Measurements from ENCODE around the gene ZNF740.
"Not testable (repeated sequence)": the region's sequence is repeated elsewhere in the genome, so short reads cannot be mapped to it uniquely, and the experiment has no call there.

ZNF740 gene

DNA sequence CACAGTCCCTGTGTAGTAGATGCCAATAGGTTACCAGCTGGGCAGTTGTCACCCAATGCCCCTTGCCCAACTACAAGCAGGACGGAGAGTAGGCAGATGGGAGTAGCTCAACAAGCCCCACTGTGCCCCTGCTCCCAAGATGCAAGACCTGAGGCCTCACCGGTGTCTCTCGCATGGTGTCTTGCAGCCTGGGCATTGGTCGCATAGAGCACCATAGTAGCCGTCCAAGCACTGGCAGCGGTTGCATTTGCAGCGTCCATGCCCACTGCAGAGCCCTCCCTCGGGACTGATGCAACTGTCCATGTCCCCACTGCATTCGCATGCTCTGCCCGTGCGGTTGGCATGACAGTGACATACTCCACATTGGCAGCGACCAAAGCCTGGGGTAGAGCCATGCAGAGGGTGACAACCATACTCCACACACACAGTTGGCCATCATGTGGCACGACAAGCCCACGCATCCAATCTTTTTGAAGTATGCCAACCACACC lies 12.1 kb downstream of the ZNF740 start:
- no peak for DNase-seq (ENCODE audit: low read depth, low spot score)
- H3K27ac ChIP-seq = no peak overlapping the region

DNA sequence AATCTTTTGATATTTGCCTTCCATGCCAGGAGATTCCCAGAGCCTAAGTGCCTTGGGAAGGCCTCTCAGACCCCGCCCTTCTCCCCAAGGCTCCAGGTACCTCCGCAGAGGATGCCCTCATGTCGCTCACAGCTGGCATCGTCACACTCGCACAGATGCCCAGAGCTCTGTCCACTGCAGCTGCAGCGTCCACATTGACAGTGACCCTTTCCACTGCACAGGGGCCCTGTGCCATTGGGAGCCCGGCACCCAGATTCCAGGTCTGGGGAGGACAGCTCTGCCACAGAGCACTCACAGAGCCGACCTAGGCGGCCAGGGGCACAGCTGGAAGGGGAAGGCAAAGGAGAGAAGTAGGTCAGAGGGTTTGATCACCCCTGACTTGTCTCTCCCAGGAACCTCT lies 12.5 kb downstream of the ZNF740 start:
- no peak overlapping the region for H3K27ac ChIP-seq
- DNase-seq (ENCODE audit: low read depth, low spot score) = no peak

DNA sequence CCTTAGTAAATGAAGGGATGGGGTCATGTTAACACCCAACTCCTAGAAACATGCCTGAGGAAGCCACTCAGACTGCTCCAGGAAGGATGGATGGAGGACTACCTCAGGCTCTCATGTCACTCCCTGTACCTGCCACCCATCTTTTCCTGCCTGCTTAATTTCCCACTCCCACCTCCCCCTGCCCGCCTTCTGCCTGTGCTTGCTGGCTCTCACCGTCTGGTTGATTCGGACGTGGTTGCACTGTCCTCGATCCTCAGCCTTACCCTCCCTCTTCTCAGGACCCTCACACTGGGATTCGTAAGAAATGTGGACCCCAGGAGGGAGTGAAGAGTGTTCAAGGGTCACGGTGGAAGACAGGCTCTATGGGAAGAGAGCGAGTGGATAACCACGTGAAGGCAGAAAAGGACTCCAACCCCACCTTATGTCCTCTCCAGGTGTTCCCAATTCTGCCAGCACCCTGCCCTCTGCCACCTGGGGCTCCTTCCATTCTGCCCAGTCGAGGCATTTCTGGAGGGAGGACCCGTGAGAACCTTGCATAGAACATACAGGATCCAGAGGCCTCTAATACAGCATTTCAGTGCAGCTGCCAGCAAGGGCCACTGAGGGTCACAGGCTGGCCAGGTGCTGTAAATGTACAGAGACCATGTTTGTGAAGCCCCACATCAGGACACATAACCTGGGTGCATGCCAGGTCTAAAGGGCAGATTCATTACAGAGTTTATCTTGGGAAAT lies 13.6 kb downstream of the ZNF740 start:
- no peak for DNase-seq (ENCODE audit: low read depth, low spot score)
- H3K27ac ChIP-seq = no peak overlapping the region

DNA sequence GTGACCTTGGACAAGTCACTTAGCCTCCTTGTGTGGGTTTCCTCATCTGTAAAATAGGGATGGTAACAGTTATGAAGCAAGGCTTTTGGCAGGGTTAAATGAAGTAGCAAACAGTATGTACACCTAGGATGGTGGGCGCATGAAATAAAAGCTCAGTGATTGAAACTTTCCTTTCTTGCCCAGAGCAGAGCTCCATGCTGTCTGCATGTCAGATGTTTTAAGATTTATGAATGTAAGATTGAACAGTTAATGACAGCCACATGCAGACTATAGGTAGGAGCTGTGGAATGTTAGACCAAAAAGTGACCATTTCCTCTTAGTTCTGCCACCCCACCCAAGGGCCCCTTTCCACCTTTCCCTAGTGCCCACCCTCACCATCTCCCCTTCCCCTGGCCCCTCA lies 14.5 kb downstream of the ZNF740 start:
- DNase-seq (ENCODE audit: low read depth, low spot score) = no peak
- H3K27ac ChIP-seq = no peak overlapping the region

DNA sequence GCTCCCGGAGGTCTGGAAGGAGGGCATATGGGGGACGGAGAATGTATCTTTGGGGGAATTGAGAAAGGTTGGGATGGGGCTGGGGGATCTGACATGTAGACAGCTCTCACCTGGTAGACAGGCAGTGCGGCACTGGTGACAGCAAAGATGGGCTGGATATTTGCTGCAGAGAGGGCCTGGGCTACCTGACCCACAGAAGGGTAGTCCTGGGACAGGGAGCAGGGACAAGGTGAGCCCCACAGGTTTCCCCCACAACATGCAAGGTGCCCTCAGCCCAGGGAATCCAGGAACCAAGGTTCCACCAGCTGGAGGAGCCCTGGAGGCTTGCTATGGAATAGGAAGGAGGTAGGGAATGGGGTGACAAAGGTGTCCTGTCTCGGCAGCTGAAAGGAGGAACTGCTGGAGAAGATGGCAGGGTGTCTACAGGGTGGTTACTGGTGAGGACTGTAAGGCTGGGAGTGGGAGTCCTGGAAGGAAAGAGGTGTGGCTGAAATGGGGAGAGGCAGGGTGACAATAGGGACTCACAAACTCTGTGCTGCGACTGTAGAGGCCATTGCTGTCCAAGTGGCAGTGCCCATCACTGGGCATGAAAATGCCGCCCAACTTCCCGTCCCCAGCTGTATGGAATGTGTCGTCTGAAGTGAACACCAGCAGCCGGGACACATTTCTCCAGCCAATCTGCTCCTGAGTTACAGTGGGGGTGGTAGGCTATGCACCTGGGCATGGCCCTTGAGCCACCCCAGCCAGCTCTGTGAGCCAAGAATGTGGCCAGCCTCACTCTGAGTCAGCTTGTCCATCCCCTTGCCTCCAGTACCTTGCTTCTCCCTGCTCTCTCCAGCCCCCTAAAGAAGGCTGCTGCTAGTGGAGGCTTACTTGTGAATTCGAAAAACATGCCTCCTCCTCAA lies 15.2 kb downstream of the ZNF740 start:
- no peak for DNase-seq (ENCODE audit: low read depth, low spot score)
- no peak overlapping the region for H3K27ac ChIP-seq

DNA sequence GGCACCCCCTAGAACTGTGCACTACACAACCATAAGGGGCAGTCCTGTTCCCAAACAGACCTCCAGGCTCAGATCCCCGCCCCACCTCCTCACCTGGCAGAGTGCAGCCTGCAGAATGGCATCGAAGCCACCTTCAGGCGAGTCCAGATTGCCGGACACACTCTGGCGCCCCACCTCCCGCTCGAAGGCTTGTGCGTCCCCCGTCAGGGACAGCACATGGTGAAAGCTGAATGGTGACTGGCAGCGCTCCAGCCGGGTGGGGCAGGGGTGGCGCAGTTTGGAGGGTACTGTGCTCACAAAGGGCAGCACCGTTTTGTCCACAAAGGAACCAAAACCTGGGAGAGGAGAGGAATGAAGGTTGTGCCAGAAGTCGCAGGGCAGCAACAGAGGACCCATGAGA lies 16.0 kb downstream of the ZNF740 start:
- DNase-seq (ENCODE audit: low read depth, low spot score) = no peak
- no peak overlapping the region for H3K27ac ChIP-seq

DNA sequence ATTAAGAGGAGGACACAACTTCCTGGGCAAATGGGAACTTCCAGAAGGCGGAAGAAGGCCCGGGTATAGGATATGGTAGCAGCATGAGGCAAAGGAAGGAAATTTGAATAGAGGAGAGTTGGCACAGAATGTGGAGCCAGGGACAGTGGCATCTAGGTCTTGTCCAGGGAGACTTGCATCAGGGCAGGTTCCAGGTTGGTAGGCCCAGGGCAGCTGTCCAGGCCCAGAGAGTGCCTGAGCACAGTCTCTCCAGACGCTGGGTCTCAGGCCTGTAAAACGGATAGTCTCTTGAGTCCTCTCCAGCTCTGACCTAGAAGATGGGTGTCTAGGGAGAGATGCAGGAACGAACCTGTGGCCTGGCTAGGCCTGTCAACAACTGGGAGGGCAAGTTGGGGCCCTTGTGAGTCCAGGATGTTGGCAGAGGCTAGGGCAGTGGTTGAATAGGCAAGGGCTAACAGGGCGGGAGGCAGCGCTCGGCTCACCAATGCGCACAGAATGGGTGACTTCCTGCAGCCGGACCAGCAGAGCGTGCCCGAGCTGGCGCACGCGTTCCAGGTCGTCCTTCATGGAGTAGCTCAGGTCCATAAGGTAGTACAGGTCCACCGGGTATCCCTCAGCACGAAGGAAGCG lies 16.6 kb downstream of the ZNF740 start:
- DNase-seq (ENCODE audit: low read depth, low spot score) = no peak
- no peak overlapping the region for H3K27ac ChIP-seq

DNA sequence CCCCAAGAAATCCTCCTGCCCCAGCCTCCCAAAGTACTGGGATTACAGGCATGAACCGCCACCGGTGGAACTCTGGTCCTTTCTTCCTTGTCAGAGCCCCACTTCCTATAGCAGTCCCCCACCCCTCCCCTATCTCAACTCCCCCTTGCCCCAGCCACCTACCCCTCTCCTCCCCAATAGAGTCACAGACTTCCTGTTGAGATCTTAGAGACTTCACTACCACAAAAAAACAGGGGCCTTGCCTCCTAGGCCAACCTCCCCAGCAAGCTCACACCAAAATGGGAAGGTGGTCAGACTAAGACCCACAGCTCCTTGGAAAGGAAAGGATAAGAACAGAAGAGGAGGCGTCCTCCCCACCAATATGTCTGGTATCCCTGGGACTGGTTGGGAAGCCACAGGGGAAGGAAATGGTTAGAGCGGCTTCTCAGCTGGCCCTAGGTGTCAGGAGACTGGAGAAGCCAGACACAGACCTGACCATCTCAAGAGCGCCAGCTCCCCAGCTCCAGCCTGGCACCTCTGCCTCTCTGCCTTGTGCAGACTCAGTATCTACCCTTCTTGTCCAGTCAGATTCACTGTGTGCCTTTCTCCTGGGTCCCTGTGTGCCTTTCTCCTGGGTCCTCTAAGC lies 18.1 kb downstream of the ZNF740 start:
- H3K27ac ChIP-seq = no peak overlapping the region
- no peak for DNase-seq (ENCODE audit: low read depth, low spot score)

DNA sequence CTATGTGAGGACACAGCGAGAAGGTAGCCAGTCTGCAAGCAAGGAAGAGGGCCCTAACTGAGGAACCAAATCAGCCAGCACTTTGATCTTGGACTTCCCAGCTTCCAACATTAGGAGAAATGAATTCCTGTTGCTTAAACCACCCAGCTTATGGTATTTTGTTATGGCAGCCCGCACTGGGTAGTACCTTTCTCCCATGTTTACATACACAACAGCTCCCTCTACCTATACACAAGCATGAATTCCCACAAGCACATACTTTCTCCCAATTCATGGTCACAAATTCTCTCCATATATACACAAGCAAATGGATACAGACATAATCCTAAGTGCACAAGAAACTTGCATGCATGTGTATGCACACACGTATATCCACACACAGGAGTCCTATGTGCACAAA lies 19.2 kb downstream of the ZNF740 start:
- no peak for DNase-seq (ENCODE audit: low read depth, low spot score)
- H3K27ac ChIP-seq = no peak overlapping the region

DNA sequence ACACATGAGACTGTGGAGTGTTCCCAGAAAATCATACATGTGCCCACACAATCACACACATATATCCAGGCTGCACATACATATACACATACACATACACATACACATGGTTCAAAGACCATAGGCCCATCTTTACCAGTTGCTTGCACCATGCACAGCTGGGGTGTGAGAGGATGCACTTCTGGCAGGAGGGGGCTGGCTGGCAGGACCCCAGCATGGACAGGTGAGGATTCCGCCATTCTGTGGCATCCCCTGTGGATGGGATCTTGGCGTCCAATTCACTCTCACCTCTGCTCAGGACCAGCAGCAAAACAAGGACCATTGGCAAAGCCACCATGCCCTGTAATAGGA lies 19.6 kb downstream of the ZNF740 start:
- no peak overlapping the region for H3K27ac ChIP-seq
- DNase-seq (ENCODE audit: low read depth, low spot score) = no peak

DNA sequence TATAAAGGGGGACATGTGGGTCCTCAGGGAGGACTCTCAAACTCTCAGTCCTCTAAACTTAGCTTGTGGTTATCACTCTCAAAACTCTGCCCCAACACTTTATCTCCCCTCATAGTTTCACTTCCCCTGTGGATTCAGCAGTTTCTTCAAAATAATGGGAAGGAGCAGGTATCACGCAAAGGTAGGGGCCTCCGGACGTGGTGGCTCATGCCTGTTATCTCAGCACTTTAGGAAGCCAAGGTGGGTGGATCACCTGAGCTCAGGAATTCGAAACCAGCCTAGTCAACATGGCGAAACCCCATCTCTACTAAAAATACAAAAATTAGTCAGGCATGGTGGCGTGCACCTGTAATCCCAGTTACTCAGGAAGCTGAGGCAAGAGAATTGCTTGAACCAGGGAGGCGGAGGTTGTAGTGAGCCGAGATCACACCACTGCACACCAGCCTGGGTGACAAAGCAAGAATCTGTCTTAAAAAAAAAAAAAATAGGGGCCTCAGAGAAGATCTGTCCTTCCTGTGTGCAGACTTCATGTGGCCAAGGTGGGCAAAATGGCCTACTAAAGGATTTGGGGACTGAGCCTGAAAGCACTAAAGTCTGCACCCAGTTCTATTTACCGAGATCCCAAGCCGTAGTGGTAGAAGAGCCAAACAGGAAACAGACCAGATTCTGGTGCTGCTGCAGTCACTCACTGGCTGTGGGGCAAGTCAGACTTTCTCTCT lies 20.1 kb downstream of the ZNF740 start:
- no peak for DNase-seq (ENCODE audit: low read depth, low spot score)
- H3K27ac ChIP-seq = no peak overlapping the region

DNA sequence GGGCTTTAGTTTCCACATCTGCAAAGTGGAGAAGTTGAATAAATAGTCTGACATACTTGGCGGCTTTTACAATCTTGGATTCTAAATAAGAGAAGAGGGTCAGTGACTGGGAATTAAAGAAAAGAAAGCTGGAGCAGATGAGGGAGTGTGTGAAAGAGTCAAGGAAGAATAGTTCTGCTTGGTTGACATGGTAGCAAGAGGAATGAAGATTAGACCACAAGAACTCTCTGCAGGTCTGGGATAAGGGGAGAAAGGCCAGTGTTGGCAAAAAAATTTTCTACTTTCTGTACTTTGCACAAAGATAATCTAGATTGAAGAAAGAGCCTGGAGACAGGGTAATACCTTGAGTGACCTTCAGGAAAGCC lies 20.6 kb downstream of the ZNF740 start:
- no peak overlapping the region for H3K27ac ChIP-seq
- no peak for DNase-seq (ENCODE audit: low read depth, low spot score)

DNA sequence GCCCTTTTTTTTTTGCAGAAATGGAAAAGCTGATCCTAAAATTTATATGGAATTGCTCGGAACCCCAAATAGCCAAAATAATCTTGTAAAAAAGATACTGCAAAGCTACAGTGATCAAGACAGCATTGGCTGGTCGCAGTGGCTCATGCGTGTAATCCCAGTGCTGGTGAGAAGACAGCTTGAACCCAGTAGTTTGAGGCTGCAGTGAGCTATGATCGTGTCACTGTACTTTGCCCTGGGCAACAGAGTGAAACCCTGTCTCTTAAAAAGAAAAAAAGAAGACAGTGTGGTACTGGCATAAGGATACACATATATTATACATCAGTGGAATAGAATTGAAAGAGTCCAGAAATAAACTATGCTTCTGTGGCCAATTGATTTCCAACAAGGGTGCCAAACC lies 21.1 kb downstream of the ZNF740 start:
- DNase-seq (ENCODE audit: low read depth, low spot score) = no peak
- no peak overlapping the region for H3K27ac ChIP-seq

DNA sequence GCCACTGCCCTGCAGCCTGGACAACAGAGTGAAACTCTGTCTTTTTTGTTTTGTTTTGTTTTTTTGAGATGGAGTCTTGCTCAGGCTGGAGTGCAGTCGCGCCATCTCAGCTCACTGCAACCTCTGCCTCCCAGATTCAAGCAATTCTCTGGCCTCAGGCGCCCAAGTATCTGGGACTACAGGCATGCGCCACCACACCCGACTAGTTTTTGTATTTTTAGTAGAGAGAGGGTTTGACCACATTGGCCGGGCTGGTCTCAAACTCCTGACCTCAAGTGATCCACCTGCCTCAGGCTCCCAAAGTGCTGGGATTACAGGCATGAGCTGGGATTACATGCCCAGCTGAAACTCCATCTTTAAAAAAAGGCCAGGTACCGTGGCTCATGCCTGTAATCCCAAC lies 21.8 kb downstream of the ZNF740 start:
- not testable (repeated sequence) for DNase-seq (ENCODE audit: low read depth, low spot score); H3K27ac ChIP-seq

DNA sequence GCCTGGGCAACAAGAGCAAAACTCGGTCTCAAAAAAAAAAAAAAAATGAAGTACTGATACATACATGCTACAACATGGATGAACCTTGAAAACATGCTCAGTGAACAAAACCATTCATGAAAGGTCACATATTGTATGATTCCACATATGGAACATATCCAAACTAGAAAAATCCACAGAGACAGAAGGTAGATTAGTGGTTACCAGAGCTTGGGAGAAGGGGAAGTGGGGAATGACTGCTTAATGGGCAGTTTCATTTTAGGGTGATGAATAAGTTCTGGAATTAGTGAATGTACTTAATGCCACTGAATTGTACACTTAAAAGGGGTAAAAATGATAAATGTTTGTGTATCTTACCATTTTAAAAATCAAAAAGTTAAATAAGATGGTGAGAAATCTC lies 23.8 kb downstream of the ZNF740 start:
- DNase-seq (ENCODE audit: low read depth, low spot score) = no peak
- H3K27ac ChIP-seq = no peak overlapping the region

DNA sequence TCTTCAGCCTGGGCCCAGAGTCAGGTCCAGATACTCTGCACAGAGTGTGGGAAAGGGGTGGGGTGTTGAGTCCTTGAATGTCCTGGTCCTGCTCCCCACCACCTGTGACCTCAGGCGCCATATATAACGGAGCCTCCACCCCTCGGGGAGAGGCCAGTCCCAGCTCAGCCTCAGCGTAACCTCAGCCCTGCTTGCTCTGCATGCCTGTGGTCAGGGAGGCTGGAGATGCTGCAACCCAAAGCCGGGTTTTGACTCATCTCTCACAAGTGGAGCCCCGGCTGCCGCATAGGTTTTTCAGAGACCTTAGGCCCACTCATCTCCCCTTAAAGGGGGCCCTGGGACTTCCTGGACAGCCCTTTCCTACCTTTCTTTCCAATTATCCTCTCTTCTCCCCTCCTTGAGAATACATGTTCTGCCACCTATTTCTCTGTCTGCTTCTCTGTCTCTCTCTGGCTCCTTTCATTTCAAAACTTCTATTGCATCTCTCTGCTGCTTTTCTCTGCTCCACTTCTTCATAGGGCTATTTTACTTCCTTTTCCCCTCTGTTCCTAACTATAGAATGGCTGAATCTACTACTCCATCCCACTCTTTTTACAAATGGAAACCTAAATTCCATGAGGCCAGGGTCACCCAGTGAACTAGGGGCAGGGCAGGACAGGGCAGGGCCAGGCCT lies 25.4 kb downstream of the ZNF740 start:
- no peak for DNase-seq (ENCODE audit: low read depth, low spot score)
- no peak overlapping the region for H3K27ac ChIP-seq

DNA sequence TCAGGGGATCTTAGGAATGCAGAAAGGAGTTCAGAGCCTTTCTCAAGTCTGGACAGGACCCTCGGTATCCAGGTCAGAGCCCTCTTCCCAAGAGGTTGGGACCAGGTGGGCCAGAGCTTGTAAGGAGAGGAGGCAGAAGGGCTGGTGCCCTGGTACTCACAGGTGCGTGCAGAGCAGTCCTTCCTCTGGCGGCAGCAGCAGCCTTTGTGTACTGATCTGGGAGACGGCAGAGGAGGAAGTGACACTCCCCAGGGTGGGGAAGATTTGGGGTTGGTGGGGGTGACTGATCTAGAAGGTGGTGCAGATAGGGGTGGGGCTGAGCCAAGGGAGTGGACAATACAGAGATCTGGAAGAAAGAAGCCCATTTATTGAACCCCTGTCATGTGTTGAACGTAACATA lies 26.5 kb downstream of the ZNF740 start, which contains the start of gene ITGB7:
ITGB7 (minus strand) TSS at position 210 of the 400 bp plus-strand sequence. CDS start 6,808 bp downstream, outside the sequence.
- DNase-seq (ENCODE audit: low read depth, low spot score) = no peak
- no peak within 1 kb of the TSS for H3K27ac ChIP-seq

DNA sequence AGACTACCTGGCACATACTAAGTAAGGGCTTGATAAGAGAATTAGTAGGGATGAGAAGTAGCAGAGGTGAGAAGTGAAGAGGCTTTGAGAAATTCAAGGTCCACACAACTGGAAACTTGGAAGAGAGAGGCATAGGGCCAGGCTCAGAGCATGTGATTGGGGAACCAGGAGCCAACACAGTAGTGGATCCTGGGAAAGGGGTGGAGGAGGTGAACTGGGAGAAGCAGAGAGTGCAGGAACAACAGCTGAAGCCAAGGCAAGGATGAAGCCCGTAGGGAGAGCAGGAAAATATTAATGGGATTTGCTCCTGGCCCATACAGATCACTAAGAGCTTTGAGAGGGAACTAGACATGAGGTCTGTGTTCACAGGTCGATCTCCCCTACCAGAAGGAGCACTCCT lies 27.9 kb downstream of the ZNF740 start:
- no peak for DNase-seq (ENCODE audit: low read depth, low spot score)
- no peak overlapping the region for H3K27ac ChIP-seq

DNA sequence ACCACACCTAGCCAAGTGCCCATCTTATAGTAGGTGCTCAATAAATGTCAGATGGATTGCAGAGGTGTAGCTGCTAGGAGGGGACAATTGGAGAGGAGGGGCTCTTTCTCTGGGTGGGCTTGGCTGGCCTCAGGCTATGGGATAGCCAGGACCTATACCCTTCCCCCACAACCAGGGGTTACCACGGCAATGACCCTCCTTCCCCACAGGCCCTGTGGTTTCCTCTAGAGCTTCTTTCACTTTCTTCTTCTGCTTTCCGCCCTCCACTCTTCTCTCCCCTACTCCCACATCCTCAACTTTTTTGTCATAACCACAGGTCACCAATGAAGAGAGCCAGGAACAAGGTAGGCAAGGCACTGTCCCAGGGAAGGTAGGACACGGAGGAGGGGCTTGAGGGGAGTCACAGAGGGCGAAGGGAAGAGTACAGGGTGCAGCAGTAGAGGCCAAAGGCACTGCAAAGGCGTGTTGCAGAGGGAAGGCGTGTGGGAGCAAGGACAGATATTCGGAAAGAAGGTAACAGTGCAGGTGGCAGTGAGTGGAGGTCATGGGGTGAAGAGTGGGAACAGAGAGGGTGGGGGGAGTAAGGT lies 28.4 kb downstream of the ZNF740 start:
- no peak for DNase-seq (ENCODE audit: low read depth, low spot score)
- no peak overlapping the region for H3K27ac ChIP-seq
